Right ventricle myocardium inferior (tissue), 1 donor: ENCODE results near the gene GPRC5C. TPM values are rescaled to one million over a fixed set of nuclear protein-coding genes. Genes with fewer than 3 reads are reported as not detected.

ENCODE experiments used
- ATAC-seq: fragments of 200-7000 bp; cut with Tn5 transposase; one replicate; pipeline ENCODE4 v1.9.1; 2020; ENCODE audit warnings: mild to moderate bottlenecking, moderate library complexity
- DNase-seq: peaks from one replicate; pipeline ENCODE4 v3.0.0; 2021; ENCODE audit errors: missing footprints
- intact Hi-C: fragments of 100-400 bp; cut with DNase I; formaldehyde crosslinking; loops from one replicate; pipeline ENCODE4 v1.11.0; 2022
- total RNA-seq: library from RNA; stranded (reverse); fragmentation: NEBNext Ultra II Directional; extraction: Animal tissue kit (Norgen Biotek cat#: 25700); gene quantifications from one replicate; pipeline ENCODE4 v1.2.1, GENCODE V29; 2021
- donor health status: DM: no; HTN: yes; CAD: no; lungs with severe emphysema.

GPRC5C gene
- total RNA-seq, 1 donor from 2014 or later: 37.2 TPM

GRCh38 chr17:74446551-74447500, 14.9 kb downstream of the GPRC5C start:
- DNase-seq: peak; percentile 83
- intact Hi-C loops: no loop called here
- peak; percentile 32 for ATAC-seq

DNA sequence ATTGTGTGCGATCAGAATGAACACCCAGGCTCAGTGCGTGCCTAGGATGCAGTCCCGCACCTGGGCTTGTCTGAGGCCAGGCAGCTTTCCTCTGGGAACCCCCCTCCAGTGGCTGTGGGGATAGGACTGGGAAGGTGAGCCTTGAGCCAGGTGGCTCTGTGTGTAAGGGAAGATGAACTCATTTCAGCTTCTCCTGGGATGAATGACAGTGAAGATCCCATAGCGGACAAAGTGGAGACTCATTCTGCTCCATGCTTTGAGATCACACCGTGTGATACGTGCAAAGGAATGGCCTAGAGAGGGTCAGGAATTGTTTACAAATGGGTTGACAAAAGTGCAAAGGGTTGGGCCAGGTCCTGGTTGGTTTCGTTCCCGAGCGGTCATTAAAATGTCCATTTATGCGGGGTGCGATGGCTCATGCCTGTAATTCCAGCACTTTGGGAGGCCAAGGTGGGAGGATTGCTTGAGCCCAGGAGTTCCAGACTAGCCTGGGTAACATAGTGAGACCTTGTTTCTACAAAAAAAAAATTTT, 15.8 kb downstream of the GPRC5C start:
- DNase-seq (peak; percentile 30), ATAC-seq (no peak)
- intact Hi-C loops: no loop called here

GRCh38 chr17:74448756-74449155, 16.9 kb downstream of the GPRC5C start:
- ATAC-seq: no peak
- DNase-seq: peak; percentile 18
- intact Hi-C loops: no loop called here

- DNase-seq (peak; percentile 55), ATAC-seq (no peak)
- intact Hi-C loops: no loop called here
Observed at GRCh38 chr17:74449306-74449705, 17.4 kb downstream of the GPRC5C start.

GRCh38 chr17:74449773-74450172, 17.9 kb downstream of the GPRC5C start:
- intact Hi-C loops: loop anchor here (5.0 kb wide), 1 partner anchor 152 kb away; no protein-coding TSS in a partner anchor
- DNase-seq (peak; percentile 65), ATAC-seq (no peak)

GRCh38 chr17:74450231-74450630, 18.3 kb downstream of the GPRC5C start:
- intact Hi-C loops: loop anchor here (5.0 kb wide), 1 partner anchor 153 kb away; no protein-coding TSS in a partner anchor
- DNase-seq (no peak), ATAC-seq (no peak)

DNA sequence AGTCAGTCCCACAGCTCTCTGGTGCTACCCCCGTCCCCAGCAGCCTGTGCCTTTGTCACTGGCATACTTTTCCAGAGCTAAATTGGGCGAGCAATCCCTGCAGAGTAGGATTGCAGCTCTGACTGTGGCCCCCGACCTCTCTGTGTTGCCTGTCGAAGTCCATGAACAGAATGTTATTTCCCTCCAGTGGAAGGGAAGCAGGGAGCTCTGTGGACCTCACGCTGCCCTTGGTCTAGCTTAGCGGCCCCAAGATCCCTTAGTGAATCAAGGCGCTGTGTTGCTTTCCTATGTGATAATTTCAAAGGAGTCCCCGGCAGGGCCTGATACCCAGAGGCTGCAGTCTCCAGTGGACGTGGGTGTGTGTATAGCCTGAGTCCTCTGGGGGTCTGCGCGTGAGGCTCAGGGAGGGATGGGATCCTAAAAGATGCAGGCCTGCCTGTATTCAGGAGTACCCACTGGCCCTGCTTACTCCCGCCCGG, 19.1 kb downstream of the GPRC5C start:
- ATAC-seq (no peak), DNase-seq (peak; percentile 32)
- intact Hi-C loops: loop anchor here (5.0 kb wide), 1 partner anchor 154 kb away; no protein-coding TSS in a partner anchor

- DNase-seq (no peak), ATAC-seq (no peak)
- intact Hi-C loops: loop anchor here (5.0 kb wide), 1 partner anchor 154 kb away; no protein-coding TSS in a partner anchor
Observed at GRCh38 chr17:74451557-74451956, 19.7 kb downstream of the GPRC5C start.

- no peak for ATAC-seq
- intact Hi-C loops: loop anchor here (2.0 to 5.0 kb wide), 2 partner anchors 19 to 155 kb away; partner anchors contain the start of gene GPRC5C
- DNase-seq: peak; percentile 55
Observed at GRCh38 chr17:74452033-74452840, 20.3 kb downstream of the GPRC5C start.

- DNase-seq (peak; percentile 57), ATAC-seq (no peak)
- intact Hi-C loops: loop anchor here (2.0 to 5.0 kb wide), 2 partner anchors 20 to 156 kb away; partner anchors contain the start of gene GPRC5C
Observed at GRCh38 chr17:74452841-74453661, 21.2 kb downstream of the GPRC5C start.

DNA sequence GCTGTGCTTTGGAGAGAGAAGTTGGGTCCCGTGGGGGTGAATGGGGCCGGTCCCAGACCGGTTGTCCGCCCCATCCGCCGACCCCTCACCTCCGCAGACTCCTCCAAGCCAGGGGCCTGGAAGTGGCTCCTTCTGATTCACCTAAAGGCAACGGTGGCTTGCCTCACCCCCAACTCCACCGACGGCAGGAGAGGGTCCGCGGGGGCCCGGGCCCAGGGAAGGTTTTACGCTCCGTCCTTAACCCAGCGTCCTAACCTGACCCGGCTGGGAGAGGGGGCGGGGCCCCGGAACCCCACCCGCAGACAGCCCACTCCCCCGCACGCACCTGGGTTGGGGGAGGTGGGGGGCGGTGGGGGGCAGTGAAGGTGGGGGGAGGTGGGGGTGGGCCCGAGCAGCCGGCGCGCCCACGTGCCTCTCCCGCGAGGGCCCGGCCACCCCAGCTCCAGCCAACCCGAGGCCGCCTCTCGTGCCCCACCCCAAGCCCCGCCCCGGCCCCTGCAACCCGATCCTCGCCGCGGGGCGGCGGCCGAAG, 21.8 kb downstream of the GPRC5C start:
- intact Hi-C loops: loop anchor here (2.0 to 5.0 kb wide), 2 partner anchors 21 to 156 kb away; partner anchors contain the start of gene GPRC5C
- no peak for DNase-seq

DNA sequence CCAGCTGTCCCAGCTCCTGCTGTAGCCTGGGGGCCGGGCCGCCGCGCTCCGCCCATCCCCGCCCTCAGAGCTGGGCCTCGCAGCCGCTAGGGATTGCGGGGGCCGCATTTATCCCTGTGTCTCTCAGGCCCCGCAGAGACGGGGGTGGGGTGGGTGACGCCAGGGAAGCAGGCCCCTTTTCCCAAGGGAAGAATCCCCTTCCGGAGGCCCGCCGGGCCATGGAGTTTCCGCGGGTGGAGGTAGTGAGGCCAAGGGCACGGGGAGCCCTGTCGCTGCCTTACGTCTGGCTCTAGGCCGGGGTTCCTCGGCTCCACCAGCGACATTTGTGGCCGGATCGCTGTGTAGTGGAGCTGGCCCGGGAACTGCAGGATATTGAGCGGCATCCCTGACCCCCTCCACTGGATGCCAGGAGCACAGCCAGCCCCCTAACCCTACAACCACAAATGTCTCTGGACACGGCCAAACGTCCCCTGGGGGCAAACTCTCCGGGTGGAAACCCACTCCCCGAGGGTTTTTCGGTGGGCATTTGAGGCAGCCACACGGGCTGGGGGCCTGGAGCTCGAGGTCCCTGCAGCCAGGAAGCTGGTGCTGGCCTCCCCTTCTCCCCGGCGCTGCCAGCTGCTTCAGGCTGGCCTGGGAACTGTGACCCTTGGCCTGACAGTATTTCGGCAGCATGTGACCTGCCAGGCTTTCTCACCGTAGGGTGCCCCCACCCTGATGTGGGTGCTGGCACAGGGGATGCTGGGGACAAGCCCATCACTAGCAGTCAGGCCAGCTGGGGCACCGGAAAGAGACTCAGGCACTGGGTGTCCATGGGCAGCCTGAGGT, 22.5 kb downstream of the GPRC5C start:
- intact Hi-C loops: loop anchor here (5.0 kb wide), 2 partner anchors 157 to 242 kb away; partner anchors contain the start of gene TTYH2
- ATAC-seq (peak; percentile 66), DNase-seq (peak; percentile 96)

More for the DNA sequence above, 21.8 kb downstream of the GPRC5C start:
- ATAC-seq: peak; percentile 98

GRCh38 chr17:74455025-74455545, 23.2 kb downstream of the GPRC5C start:
- intact Hi-C loops: loop anchor here (5.0 kb wide), 1 partner anchor 243 kb away; the partner anchor contains the start of gene TTYH2
- ATAC-seq (no peak), DNase-seq (peak; percentile 53)

- intact Hi-C loops: loop anchor here (5.0 kb wide), 1 partner anchor 244 kb away; the partner anchor contains the start of gene TTYH2
- DNase-seq (peak; percentile 23), ATAC-seq (no peak)
Observed at GRCh38 chr17:74455821-74456220, 23.9 kb downstream of the GPRC5C start.

- intact Hi-C loops: loop anchor here (1.0 to 5.0 kb wide), 2 partner anchors 78 to 245 kb away; partner anchors contain the start of gene TTYH2
- DNase-seq (peak; percentile 93), ATAC-seq (no peak)
Observed at GRCh38 chr17:74457146-74457819, 25.4 kb downstream of the GPRC5C start.

GRCh38 chr17:74457820-74458166, 25.9 kb downstream of the GPRC5C start:
- intact Hi-C loops: loop anchor here (1.0 to 5.0 kb wide), 2 partner anchors 78 to 245 kb away; partner anchors contain the start of gene TTYH2
- no peak for DNase-seq
- no peak for ATAC-seq
